ENCODE results near the gene TTLL10.

GRCh38 chr1:1157426-1157913 lies 16.2 kb upstream of the TTLL10 start:
- TF ChIP-seq FOXK2 (IDR thresholded peaks at IDR 0.05) (no peak), BHLHE40 (IDR thresholded peaks at IDR 0.05; ENCODE audit: borderline replicate concordance) (no peak), SUZ12 (IDR thresholded peaks at IDR 0.05) (no peak), SP1 (IDR thresholded peaks at IDR 0.05) (no peak), FOXM1 (IDR thresholded peaks at IDR 0.05; ENCODE audit: borderline replicate concordance) (no peak), ELF4 (IDR thresholded peaks at IDR 0.05) (no peak), HDGF (IDR thresholded peaks at IDR 0.05; ENCODE audit: borderline replicate concordance) (no peak), FOXA1 (IDR thresholded peaks at IDR 0.05) (no peak)

Measured in HEK293T (cell line).